ENCODE measurements around the gene EIF1.
"Not testable (repeated sequence)": the region's sequence is repeated elsewhere in the genome, so short reads cannot be mapped to it uniquely, and the experiment has no call there.

Gene EIF1

DNA sequence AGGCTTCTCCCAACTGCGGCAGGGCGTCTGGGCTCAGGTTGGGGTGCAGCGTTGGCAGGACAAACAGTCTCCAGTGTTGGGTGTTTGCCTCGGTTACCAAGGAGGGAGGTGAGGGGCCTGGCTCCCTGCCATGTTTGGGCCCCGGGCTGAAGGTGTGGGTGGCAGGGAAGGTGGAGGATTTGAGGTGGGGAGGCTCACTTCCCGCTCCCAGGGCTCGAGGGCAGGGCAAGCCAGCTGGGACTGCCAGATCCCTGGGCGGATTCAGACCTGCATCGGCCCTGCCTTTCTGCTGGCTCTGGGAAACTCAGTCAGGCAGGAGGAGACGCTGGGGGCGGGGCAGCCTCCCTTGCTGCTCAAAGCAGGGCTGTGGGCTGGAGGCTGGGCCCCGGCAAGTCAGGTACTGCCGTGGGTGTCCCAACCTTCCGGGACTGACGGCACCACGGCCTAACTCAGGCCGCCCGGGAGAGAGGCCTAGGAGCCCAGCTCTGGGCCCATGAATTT, 33.0 kb upstream of the EIF1 start:
- peak; percentile 86 for DNase-seq (ENCODE audit: low spot score)

DNA sequence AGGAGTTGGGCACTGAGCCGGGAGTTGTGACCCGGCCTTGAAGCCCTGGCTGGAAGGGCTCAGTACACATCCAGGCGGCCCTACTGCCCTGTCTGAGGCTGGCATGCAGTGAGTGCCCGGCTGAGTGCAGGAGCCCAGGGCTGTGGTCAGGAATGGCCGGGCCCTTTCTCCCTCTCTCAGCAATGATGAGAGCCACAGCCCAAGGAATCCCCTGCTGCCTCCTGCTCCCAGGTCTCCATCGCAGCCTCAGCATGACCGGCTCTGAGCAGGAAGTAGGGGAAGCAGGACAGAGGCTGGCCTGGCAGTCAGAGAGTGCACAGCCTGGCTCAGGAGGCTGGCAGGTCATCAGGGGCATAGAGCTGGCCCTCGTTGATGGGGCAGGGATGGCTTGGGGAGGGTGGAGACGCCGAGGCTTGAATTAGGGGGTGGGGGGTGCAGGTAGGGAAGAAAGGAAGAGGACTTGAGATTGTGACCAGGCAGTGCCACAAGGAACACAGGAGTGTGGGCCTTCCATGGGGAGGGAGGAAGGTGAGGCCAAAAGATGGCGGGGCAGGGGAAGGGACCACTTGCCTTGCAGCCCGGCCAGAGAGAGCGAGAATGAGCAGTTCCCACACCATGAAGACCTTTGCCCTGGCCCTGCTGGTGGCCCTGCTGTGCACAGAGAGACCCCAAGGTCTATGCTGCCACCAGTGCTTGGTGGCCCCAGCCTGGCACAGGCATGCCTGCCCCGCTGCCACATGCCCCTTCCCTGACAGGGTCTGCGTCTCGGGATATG, 32.2 kb upstream of the EIF1 start:
- no peak for DNase-seq (ENCODE audit: low spot score)

DNA sequence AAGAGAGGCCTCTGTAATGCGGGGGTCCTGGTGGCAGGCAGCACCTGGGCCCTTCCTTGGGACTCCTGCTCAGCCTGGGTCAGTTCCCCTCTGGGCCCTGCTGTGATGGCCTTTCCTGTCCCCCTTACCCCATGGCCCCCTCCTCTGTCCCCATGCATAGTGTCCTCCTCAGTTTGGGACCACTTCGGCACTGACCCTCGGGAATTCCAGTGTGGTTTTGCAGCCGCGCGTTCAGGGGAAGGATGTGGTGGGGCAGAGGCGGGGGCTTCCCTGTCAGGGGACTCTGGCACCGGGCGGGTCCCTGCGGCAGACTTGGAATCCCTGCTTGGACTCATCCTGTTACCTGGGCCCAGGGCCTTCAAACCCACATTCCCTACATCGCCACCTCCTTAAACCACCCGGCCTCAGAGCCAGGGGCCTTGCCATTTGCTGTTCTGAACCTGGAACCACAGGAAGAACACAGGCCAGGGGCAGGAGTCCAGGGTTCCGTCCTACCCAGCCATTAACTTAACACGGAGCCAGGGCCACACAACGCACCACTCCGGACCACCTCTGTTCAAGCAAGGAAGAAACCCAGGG, 31.4 kb upstream of the EIF1 start:
- no peak for DNase-seq (ENCODE audit: low spot score)

DNA sequence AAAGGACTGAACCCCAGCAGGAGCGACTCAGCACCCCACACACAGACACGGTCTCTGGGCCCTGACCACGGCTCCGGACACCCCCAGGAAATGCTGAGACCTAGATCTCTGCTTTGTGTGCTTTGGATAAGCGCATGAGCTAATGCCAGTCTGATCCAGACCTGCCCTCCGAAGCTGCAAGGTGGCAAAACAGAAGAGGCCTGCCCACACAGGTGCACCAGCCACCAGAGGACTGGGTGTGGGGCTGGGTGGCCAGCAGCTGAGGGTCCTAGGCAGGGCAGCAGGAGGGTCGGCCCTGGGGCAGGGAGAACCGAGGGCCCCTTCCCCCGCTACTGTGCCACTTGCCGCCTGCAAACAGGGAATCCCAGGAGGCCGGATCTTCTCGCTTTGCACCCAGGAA, 30.7 kb upstream of the EIF1 start:
- DNase-seq (ENCODE audit: low spot score): no peak

DNA sequence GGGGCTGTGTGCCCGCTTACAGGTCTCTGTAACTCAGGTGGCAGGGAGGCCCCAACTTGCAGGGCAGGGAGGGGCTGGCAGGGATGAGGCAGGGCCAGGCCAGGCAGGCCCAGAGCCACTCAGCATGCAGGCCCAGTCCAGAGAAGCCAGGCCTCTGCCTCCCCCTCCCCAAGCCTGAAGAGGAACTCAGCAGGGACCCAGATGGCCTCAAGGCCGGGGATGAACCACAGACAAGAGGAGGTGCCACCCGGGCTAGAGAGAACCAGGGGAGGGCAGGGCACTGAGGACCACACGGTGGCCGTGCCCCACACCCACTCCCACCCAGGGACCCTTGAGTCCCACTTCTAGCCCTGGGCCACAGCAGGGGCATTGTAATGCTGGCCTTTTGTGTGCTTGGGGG, 29.8 kb upstream of the EIF1 start:
- no peak for DNase-seq (ENCODE audit: low spot score)

DNA sequence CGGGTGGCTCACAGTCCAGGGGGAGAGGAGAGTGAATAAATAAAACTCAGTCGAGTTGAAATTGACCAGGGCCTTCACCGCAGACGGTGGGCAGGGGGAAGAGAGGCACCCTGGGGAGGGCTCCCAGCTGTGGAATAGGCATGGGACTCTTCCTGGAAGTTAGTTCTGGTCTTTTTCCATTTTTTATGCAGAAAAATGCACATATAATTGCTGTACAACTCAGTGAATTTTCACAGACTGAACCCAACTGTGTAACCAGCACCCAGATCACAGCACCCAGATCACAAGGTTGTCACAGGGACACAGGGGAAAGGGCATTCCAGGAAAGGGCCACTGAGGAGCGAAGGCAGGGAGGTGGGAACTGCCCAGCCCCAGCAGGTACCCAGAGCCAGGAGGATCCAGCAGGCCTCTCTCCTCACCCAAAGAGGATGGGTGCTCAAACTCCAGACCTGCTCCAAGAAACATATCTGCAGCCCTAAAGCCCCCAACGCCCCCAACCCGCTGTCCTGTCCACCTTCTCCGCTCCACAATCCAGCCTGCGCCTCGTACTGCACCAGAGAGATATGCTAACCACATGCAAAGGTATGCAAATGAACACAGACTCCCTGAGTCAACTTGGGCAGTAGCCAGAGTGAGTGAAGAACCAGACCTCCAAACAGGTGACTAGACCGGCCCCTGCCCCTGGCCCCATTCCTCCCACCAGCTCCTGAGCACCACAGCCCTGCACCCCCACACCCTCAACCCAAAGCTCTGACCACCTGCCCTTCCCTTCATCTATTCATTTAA, 29.1 kb upstream of the EIF1 start:
- DNase-seq (ENCODE audit: low spot score): no peak

DNA sequence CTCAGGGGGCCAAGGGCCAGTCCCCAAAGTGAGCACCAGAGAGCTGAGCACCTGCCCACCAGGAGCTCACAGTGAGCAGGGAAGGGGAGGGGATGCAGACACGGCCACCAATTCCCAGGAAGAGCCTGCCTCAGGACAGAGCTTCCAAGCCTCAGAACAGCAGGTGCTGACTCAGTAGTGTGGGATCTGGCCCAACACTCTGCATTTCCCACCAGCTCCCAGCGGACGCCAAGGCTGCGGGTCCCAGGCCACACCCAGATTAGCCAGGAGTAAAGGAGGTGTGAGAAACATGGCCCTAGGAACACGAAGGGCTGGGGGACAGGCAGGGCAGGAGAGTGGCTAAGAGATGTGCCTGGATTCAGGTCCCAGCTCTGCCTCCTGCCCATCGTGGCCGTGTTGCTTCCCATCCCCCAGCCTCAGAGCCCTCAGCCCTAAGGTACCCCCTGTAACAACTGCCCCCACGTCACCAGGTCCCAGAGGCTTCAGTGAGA, 28.4 kb upstream of the EIF1 start:
- DNase-seq (ENCODE audit: low spot score): no peak

DNA sequence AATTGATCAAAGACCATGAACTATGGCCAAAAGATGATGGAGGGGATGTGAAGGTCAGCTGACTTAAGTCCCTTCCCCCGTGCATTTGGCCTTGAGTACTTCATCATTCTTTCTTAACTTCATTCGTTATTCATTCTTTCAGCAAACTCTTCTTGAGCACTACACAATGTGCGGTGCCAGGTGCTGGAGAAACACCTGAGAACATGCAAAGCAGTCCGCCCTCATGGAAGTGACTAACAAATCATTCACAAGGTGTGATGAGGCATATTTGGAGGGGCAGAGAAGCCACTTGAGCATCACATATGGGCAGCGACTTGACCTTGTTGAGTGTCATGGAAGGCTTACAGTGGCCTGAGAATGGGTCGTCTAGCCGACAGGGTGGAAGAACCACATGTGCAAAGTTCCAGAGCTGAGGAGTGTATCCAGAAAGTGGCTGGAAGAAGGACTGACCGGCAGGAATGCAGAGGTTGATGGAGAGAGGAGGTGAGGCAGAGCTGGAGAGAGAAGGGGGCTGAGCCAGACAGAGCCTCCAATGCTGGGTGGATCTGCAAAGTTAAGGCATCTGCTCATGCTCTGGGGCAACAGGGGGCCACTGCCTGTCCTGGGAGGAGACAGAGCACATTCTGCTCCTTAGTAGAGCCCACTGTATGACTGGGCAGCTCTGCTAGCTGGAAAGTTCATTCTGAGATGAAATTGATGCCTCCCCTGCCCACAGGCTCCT, 25.1 kb upstream of the EIF1 start:
- no peak for DNase-seq (ENCODE audit: low spot score)

DNA sequence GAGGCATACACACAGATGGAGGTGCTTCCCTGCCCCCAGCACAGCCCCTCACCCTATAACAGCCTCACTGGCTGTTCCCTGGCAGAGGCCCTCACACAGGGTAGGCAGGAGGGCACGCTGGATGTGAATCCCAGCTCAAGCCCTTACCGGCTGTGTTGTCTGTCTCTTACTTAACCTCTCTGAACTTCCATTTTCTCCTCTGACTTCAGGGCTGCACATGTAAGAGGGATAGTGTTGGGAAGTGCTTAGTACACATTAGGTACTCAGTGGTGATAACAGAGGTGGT, 24.6 kb upstream of the EIF1 start:
- no peak for DNase-seq (ENCODE audit: low spot score)

DNA sequence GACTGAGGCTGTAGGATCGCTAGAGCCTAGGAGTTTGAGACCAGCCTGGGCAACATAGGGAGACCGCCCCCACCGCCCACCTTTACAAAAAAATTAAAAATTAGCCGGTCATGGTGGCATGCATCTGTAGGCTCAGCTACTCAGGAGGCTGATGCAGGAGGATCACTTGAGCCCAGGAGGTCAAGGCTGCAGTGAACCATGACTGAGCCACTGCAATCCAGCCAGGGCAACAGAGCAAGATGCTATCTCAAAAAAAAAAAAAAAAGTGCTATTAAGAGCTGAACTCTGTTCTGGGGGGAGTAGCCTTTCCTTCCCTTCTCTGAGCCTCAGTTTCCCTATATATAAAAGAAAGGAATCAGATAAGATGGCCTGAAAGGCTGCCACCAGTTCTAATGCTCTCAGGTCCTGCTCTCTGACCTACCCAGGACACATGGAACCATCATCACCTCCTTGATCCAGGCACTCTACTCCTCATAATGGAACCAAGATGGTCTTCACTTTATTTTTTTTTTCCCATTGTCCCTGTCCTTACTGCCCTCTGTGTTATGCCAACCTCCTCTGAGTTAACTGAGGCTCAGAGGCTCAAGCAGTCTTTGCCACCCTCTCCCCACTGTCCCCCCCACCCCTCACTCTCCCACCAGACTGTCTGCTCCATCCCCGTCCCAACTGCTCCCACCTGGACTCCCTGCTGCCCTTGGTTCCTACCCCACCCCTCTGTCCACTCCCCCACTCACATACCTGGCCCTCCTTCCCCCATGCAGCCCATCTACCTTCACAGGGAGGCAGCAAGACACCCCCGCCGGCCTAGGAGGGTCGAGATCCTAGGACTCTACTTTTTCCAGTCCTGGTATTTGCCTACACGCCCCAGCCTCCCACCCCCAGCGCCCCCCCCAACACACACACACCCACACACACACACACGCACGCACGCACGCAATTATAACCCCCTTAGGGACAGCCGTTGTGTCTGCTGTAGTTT, 23.8 kb upstream of the EIF1 start:
- no peak for DNase-seq (ENCODE audit: low spot score)

DNA sequence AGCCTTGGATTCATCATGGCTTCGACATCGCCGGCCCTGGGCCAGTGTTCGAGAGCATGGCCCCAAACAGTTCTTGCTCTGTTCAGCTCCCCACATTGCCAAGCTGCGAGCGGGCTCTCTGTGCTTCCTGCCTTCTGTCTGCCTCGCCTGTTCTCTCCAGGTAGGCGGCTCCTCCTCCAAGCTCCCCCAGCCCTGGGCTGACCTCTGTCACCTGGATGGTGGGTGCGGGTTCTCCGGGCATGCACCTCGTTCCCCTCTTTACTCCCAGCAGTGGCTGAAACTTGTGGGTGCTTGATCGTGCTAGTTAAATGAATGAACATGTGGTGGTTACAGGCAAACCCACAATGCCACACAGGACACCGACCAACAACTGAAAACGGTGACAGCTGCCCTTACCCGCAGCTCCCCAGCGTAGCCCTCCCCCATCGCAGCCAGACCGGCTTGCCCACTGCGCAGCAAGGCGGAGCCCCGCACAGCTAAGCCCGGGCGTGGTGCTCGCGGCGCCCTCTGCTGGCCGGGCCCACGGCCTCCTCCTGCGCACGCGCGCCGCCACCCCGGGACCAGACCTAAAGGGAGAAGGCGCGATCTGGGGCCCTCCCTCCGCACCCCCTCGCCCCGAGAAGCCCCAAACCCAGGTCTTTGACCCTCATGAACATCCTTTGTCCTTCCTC, 23.0 kb upstream of the EIF1 start:
- peak; percentile 88 for DNase-seq (ENCODE audit: low spot score)

DNA sequence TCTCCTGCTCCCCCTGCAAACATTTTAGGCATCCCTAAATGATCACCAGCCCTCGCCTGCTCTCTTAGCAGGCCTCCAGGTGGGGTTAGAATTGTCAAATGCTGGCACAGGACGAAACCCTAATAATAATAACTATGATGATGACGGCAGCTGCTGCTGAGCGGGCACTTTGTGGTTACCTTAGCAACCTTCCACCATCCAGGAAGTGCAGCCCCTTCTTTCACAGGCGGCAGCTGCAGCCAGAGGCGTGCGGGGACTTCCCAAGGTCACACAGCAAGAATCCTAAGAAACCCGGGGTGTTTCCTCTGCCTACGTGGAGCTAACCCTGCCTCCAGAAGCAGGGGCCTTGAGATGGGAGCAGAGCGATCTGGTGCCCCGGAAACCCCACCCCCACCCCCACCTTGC, 22.4 kb upstream of the EIF1 start:
- DNase-seq (ENCODE audit: low spot score): no peak

DNA sequence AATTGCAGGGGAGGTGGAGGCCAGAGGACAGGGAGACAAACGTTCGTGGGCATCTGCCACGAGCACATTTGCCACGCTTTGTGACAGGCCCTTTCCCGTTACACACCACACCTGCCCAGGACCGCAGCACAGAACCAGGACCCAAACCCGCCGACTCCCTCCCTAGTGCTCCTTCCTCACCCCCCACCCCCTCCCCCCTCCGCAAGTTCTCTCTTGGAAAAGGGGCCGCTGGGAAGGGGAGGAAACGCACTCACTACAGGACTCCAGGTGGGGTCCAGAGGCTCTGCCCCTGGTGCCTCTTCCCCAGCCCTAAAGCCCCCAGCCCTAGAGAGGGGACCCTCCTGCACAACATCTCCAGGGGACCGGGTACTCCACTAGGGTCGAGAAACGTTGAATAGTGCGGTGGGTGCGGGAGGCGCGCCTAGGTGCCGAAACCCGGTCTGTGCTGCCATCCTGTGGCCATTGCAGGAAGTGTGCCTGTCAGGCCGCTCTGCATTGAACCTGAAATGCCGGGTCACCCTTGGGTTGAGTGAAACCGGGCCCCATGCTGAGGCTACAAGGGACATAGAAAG, 21.9 kb upstream of the EIF1 start:
- peak; percentile 78 for DNase-seq (ENCODE audit: low spot score)

DNA sequence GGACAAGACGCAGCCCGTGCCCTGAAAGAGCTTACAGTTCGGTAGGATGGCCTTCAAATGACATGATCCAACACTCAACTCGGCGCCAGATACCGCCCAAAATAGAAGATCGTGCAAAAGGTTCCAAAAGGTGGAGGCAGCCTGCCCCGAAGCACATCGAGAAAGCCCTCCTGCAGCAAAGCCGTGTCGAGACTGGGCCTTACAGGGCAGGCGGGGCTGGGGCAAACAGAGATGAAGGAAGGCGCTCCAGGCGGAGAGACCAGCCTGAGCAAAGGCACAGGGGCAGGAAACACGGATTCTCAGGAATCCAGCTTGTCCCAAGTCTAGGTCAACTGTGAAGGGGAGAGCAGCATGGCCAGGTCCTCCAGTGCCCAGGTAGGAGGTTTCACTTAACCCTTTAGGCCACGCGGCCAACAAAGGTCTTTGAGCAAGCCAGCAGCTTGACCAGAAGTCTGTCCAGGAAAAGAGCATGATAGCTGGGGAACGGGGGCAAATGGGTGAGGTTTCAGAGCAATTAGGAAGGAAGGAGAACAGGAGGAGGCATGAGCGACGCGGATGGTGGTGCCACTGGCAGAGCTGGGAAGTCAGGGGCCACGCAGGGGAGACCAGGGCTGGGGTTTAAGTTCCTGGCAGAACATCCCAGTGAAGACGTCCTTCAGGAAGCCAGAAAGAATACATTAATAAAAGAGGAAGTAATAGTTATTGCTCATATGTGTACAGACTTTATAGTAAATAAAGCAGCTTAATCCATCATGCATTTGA, 21.2 kb upstream of the EIF1 start:
- DNase-seq (ENCODE audit: low spot score): no peak

DNA sequence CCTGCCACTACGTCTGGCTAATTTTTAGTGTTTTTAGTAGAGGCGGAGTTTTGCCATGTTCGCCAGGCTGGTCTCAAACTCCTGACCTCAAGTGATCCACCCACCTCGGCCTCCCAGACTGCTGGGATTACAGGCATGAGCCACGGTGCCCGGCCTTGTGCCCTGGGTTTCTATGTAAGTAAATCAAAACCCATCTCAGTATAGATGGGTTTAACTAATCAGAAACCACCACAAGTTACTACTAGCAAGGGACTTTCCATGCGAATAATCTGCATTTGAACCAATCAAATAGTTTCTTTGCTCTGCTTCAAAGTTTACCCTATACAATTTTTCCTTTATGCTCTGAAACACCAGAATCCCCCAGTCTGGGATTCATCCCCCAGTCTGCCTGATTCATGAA, 16.5 kb upstream of the EIF1 start:
- DNase-seq (ENCODE audit: low spot score): no peak

DNA sequence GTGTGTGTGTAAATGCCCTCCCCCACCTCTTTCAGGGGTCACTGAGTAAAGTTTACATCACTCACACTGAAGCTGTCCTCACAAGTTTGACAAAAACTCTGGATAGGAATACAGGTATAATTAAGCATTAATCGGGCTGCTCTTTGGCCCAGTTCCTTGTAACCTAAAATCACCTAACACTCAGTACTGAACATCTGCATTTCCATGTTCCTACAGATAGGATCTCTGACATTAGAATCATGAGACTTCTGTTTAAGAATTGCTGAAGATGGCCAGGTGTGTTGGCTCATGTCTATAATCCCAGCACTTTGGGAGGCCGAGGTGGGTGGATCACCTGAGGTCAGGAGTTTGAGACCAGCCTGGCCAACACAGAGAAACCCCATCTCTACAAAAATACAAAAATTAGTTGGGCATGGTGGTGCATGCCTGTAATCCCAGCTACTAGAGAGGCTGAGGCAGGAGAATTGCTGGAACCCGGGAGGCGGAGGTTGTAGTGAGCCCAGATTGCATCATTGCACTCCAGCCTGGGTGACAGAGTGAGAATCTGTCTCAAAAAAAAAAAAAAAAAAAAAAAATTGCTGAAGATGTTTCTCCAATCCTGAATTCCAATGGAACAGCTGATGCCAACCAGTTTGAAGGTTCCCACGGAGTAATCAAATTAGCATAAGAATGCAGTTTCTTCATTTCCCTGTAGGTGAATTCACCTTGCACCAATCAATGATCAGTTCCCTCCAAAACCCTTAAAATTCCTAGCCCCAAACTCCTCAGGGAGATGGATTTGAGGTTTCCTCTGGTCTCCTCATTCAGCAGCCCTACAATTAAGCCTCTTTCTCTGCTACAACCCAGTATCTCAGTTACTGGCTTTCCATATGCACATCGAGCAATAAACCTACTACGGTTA, 13.3 kb upstream of the EIF1 start:
- not testable (repeated sequence) for DNase-seq (ENCODE audit: low spot score)

DNA sequence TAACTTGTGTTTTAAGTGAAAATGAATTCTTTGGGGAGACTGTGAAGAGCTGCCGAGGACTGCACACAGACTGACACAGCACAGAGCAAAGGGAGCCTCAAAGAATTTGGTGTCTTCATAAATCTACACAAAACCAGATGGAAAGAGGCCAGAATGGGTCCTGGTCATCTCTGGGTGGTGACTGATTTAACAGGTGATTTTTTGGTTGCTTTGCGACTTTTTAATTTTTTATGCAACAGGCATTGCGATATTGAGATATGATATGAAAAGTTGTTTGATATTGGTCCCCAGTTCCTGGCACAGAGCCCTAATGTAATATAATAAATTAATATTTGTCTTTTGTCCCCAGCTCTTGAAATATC, 12.6 kb upstream of the EIF1 start:
- no peak for DNase-seq (ENCODE audit: low spot score)

DNA sequence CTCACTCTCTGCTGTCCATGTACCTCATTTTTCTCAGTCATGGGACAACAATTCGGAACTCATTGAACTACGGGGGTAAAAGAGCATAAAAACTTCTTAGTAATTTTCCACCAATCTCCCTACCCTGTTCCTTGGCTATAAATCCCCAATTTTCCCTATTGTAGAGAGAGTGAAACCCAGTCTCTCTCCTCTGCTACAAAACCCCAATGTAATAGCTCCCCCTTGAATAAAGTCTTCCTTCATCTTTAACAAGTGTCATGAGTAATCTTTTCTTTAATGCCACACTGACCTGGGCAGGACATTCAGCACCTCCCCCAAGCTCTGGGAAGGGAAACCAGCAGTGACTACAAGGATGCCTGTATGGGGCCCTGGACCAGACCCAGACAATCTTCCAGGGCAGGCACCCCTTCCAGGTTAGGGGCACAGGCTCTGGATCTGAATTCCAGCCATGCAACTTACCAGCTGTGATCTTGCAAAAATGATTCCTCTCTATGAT, 10.2 kb upstream of the EIF1 start:
- DNase-seq (ENCODE audit: low spot score): no peak
